HG03095 (cell line): Measurements from ENCODE around the gene PAIP2.
A peak's percentile ranks its signal among the peaks of the same experiment; 100 is the strongest.
"Not testable (repeated sequence)": the region's sequence is repeated elsewhere in the genome, so short reads cannot be mapped to it uniquely, and the experiment has no call there.

Experiments
- ATAC-seq: cut with Tn5 transposase; IDR thresholded peaks from one replicate; pipeline ENCODE4 v1.9.1; 2021; ENCODE audit warnings: moderate library complexity; ENCODE audit not compliant: unreplicated experiment

The PAIP2 gene

DNA sequence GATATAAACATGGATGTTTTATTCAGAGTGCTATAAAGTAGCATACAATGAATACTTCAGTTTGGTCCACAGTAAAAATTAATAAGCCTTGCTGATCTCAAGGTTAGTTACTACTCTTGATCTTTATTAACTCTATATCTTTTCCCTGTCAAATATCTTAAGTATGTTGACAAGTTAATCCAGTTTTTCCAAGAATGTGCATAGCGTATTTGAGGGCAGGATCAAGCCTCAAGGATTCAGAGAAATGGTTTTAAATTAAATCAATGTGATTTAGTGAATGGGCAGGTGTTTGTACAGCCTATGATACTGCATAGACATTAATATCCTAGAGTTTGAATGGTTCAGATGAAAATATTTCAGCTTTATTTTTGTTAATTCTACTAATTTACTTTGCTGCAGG, 27.4 kb upstream of the PAIP2 start:
- no peak for ATAC-seq

DNA sequence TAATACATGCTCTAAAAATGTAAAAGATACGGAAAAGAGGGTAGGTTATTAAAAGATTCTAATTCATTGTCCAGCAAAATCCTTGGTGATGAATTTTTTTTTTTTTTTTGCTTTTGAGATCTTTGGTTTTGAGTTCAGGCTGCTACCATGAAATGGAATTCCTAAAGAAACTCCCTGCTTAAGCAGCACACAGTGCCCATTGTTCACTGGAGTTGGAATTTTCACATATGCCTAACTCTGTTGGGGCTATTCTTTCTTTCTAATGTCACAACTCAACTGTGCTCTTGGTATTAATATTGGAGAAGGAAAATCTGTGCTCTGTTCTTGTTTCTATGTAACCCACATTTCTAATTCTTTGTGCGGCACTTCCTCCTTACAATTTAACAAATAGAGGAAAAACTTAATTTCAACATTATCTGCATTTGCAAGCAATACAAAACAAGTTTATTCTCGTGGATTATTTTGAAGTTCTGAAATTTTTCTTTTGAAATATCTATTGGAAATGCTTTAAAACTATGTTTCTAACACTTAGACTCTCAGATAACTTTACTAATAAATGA, 26.5 kb upstream of the PAIP2 start:
- ATAC-seq = no peak

DNA sequence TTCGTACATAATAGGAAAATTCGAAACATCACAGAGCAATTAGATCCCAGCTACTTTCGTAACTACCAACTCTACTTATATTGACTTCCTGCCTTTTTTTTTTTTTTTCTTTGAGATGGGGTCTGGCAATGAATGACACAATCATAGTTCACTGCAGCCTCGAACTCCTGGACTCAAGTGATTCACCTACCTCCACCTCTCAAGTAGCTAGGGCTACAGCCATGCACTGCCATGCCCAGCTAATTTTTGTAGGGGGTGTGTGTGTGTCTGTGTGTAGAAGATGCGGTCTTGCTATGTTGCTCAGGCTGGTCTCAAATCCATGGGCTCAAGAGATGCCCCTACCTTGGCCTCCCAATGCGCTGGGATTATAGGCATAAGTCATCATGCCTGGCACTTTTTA, 5.8 kb upstream of the PAIP2 start:
- ATAC-seq = no peak

DNA sequence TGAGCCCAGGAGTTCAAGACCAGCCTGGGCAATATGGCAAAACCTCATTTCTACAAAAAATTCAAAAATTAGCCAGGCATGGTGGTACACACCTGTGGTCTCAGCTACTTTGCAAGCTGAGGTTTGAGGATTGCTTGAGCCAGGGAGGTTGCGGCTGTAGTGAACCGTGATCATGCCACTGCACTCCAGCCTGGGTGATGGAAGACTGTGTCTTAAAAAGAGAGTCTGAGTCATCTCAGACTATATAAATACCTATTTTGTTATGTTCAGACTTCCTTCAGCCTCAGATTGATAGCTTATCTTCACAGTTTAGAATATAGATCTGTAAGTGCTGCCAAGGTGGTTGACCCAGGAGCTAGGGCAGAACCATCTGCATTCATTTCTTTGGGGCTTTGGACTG, 1.6 kb upstream of the PAIP2 start:
- no peak for ATAC-seq

DNA sequence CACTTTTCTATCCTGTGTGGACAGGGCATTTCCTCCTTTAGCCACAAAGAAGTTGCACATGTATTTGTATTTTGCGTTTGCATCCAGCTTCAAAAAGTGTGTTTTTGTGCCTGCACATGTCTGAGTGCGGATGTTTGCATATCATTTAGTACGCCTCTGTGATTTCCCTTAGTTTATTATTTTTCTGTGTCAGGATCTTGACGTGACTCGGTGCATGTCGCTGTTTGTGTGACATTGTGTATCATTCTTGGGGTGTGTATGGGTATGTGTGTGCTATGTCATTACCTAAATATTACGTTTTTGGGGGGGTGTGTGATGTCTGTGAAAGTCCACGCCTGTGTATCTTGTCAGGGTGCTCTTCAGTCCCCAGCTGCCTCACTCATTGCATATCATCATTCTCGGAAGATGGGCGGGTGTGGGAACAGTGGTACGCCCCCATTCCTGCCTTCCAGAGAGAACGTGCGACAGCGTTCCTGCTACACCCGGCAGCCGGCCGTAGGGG, 416 bp upstream of the PAIP2 start:
- ATAC-seq = peak; percentile 1

DNA sequence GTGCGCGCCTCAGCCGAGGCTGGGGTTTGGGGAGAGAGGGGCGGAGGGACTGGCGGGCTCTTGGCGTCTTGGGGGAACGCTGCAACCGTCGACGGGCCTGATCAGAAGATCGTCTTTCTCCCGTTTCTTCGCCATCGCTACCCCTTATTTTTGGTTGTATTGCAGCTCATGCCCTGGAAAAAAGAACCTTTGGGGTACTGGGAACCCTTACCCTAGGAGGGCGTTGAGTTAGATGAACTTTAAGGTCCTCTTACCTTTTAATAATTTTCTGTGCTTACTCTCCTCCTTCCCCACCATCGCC, 719 bp downstream of the PAIP2 start:
- ATAC-seq = no peak

DNA sequence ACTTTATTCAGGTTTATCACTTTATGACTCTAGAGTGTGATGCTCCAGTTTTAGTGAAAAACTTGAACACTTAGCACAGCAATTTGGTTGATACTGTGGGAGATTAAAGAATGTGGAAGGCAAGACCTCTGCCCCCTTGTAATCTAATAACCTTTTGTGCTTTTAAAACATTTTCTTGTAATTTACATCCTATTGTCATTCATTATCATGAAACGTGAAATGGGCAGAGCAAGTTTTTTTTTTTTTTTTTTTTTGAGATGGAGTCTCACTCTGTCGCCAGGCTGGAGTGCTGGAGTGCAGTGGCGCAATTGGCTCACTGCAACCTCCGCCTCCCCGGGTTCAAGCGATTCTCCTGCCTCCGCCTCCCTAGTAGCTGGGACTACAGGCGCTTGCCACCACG, 1.8 kb downstream of the PAIP2 start:
- no peak for ATAC-seq

DNA sequence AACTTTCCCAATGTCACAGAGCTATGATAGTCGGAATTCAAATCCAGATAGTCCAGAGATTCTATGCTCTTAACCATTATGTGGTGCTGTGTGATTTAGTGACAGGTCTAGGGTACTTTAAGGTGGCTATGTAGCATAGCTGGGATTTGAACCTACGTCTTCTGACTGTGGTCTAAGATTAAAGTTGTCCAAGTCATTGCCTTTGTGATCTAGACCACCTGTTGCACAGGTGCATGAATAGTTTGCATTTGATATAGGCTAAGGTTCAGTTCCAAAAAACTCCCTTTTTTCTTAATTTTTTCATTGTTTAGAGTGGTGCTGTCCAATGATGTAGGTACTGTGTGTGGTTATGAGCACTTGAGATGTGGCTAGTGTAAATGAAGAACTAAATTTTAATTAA, 2.5 kb downstream of the PAIP2 start:
- no peak for ATAC-seq

DNA sequence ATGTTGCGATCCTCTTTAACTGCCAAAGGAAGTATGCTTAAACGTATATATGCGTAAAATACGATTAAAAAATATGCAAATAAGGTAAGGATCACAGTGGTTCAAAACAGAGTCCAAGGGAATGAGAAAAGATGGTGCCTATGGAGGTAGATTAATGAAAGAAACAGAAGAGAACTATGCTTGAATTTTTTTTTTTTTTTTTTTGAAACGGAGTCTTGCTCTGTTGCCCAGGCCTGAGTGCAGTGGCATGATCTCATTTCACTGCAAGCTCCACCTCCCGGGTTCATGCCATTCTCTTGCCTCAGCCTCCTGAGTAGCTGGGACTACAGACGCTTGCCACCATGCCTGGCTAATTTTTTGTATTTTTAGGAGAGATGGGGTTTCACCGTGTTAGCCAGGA, 3.8 kb downstream of the PAIP2 start:
- ATAC-seq = not testable (repeated sequence)

DNA sequence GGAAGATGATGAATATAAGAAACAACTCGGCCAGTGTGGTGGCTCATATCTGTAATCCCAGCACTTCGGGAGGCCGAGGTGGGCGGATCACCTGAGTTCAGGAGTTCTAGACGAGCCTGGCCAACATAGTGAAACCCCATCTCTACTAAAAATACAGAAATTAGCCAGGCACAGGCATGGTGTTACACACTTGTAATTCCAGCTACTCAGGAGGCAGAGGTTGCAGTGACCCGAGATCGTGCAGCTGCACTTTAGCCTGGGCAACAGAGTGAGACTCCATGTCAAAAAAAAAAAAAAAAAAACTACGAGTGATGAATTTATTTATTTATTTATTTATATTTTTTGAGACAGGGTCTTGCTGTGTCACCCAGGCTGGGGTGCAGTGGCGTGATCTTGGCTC, 6.2 kb downstream of the PAIP2 start:
- ATAC-seq = not testable (repeated sequence)

DNA sequence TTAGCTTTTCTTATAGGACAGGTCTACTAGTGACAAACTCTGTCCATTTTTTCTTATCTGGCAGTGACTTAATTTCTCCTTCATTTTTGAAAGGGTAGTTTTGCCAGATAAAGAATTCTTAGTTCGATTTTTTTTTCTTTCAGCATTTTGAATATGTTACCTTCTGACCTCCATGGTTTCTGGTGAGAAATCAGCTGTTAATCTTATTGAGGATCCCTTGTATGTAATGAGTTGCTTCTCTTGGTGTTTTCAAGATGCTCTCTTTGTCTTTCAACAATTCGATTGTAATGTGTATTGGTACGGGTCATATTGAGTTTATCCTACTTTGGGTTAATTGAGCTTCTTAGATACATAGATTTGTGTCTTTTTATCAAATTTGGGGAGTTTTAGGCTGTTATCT, 12.5 kb downstream of the PAIP2 start:
- no peak for ATAC-seq

DNA sequence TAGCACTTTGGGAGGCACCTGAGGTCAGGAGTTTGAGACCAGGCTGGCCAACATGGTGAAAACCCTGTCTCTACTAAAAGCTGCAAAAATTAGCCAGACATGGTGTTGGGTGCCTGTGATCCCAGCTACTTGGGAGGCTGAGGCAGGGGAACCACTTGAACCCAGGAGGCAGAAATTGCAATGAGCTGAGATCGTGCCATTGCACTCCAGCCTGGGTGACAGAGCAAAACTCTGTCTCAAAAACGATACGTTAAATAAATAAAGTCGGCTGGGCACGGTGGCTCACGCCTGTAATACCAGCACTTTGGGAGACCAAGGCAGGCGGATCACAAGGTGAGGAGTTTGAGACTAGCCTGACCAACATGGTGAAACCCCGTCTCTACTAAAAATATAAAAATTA, 14.2 kb downstream of the PAIP2 start:
- ATAC-seq = not testable (repeated sequence)

DNA sequence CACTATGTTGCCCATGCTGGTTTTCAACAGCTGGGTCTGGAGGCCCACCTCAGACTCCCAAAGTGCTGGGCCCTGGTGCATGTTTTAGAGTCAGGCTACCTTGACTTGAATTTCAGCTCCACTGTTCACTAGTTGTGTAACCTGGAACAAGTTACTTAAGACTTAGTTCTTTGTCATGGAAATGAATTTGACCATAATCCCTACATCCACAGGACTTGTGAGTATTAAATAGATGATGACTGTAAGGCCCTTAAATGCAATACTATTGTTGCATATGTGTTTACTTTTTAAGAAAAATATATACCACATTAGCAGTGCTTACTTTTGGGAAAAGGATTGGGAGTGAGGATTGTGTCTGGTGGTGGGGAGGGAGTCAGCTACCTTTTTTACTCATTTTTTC, 16.4 kb downstream of the PAIP2 start:
- ATAC-seq = no peak

DNA sequence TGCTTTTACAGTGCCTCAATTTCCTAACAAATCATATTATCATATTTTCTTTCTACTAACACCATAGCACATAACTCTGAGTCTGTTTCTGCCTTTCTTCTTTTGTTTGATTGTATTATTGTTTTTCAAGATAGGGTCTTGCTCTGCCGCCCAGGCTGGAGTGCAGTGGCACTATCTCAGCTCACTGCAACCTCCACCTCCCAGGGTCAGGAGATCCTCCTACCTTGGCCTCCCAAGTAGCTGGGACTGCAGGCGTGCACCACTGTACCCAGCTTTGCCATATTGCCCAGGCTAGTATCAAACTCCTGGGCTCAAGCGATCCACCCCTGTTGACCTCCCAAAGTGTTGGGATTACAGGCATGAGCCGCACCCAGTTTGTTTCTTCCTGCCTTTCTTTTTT, 18.7 kb downstream of the PAIP2 start:
- ATAC-seq = no peak

DNA sequence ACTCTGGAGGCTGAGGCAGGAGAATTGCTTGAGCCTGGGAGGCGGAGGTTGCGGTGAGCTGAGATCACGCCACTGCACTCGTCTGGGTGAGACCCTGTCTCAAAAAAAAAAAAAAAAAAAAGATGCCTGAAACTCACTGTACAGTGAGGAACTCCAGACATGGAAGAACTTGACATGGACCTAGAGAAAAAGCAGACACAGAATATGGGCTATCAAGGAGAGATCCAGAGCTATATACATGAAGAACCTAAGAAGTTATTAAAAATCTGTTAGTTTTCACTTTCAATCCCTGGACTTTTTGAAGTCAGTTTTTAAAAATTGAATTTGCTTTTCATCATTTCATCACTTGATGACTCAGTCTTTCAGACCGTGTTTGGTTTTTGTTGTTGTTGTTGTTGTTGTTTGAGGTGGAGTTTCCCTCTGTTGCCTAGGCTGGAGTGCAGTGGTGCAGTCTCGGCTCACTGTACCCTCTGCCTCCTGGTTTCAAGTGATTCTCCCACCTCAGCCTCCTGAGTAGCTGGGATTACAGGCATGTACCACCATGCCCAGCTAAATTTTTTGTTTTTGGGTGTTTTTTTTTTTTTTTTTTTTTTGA, 20.3 kb downstream of the PAIP2 start:
- ATAC-seq = no peak

DNA sequence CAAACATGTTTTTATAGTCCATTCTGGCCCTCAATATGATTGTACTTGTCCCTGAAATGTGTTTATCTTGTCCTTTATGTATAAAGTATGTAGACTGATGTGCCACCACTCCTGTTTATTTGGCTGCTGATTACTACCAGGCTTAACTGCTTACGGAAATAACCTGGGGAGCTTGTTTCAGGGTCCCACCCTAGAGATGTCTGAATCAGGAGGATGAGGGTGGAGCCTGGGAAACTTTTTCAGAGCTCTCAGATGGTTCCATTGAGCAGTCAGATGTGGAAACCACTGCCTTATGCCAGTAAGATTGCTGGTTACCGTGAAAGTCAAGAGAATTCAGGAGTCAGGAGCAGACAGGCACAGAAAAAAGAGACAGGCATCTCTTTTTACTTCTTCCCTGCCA, 22.3 kb downstream of the PAIP2 start:
- ATAC-seq = no peak

DNA sequence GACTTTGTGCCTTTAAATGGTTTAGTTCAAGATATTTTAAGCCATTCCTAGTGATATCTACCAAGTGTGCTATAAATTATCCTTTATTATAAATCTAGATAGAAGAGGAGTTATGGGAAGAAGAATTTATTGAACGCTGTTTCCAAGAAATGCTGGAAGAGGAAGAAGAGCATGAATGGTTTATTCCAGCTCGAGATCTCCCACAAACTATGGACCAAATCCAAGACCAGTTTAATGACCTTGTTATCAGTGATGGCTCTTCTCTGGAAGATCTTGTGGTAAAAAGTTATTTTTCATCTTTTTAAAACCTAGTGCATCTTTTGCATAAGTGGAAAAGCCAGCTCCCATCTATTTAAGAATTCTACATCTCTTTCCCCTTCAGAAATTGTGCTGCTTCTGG, 22.8 kb downstream of the PAIP2 start:
- no peak for ATAC-seq

DNA sequence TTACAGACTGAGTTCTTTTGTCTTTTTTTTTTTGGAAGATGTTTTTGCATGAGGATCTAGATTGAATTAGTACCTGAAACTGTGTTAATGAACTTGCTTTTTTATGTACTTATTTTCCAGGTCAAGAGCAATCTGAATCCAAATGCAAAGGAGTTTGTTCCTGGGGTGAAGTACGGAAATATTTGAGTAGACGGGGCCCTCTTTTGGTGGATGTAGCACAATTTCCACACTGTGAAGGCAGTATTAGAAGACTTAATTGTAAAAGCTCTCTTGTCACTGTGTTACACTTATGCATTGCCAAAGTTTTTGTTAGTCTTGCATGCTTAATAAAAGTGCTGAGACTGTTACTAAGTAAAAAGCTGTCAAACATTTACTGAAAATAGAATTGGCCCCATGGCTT, 27.0 kb downstream of the PAIP2 start:
- ATAC-seq = no peak

DNA sequence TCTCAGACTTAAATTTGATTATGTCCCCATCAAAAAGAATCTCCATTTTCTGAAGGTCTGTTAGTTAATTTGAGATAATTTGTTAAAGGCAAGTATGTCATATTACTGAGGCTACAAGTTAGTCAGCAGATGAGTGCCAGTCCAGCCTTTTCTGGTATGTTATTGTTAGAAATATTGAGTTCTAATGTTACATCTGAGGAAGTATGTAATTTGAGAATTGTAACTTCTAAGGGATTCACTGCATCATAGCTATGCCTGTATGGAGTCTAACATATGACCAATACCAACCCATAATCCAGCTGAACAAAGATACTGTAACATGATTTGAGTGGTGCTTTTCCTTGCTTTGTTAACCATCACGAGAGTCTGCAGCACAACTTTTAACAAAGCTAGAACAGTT, 27.5 kb downstream of the PAIP2 start:
- no peak for ATAC-seq

DNA sequence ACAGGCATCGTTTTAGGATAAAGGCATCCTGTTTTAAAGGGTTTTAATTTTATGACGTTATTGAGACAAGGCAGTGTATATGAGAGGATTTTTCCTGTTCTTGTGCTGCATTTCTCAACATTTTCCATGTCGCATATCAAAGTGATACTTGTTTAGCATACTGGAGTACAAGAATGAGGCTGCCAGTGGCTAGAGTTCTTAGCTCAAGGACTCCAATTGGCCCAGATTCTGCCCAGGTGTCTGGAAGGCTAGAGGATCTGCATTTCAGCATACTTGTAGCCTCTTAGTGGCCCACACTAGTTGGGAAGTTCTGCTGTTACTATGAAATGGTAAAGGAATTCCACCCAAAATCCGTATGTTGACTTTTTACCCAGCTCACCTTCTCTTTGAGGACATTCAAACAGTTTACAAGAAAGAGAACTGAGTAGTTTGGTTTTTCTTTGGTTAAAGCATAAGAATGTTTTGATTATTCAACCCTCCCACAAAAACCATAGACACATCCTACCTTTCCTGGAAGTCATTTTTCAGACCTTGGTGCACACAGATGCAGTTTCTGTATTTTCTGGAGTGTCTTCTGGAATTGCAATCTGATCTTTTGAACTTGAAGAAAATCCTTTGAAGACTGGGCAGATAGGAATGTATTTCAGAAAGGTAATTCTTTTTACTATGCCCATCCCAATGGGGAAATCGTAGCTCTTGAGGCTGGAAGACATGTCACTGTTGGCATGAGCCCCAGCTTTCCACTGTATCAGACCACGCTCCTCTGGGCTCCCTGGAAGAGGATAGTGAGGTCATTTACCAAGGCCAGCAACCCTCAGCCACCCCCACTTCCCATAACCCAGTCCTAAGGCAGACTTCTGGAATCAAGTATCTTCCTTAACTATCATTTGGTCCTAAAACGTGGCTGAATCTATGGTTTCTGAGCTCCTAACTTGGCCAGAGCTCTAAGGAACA, 30.1 kb downstream of the PAIP2 start:
- ATAC-seq = no peak

DNA sequence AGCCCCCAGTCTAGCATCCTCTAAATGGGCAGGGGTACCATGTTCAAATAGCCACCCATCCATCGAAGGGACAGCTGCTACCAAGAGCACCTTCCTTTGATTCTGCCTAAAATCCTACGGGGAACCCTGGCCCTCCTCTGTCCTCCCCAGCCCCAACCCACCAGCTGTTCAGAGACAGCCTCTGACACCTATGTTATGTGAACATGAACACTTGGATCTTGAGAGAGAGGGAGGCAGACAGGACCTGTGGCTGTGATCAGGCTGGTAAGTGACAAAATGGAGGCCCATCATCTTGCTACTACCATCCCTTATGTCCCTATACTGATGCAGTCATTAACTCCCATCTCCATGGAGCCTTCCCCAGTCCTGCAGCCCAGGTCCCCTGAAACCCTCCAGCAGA, 33.3 kb downstream of the PAIP2 start:
- no peak for ATAC-seq

DNA sequence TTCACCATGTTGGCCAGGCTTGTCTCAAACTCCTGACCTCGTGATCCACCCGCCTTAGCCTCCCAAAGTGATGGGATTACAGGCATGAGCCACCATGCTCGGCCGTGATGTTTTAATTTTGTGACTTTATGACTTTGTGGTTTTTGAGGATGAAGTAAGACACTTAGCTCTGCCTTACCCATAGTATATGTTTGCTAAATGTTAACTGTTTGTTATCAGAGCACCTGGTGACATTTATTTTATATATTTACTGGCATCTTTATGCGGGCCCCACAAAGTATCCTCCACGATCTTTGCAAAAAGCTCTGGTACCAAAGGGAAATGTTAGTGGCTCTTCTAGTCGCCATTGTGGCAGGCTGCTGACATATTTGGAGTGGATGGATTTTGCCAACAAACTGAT, 34.7 kb downstream of the PAIP2 start:
- no peak for ATAC-seq
